HG02840 (cell line): ENCODE results near the gene ZNF385A.
"Not testable (repeated sequence)": the region's sequence is repeated elsewhere in the genome, so short reads cannot be mapped to it uniquely, and the experiment has no call there.

ENCODE experiments used
- ATAC-seq: cut with Tn5 transposase; IDR thresholded peaks from one replicate; pipeline ENCODE4 v1.9.1; 2021; ENCODE audit warnings: mild to moderate bottlenecking, moderate library complexity, moderate number of reproducible peaks; ENCODE audit not compliant: unreplicated experiment, low FRiP score

ZNF385A gene

GRCh38 chr12:54358945-54359761 lies 25.4 kb downstream of the ZNF385A start:
- ATAC-seq: peak; percentile 99

DNA sequence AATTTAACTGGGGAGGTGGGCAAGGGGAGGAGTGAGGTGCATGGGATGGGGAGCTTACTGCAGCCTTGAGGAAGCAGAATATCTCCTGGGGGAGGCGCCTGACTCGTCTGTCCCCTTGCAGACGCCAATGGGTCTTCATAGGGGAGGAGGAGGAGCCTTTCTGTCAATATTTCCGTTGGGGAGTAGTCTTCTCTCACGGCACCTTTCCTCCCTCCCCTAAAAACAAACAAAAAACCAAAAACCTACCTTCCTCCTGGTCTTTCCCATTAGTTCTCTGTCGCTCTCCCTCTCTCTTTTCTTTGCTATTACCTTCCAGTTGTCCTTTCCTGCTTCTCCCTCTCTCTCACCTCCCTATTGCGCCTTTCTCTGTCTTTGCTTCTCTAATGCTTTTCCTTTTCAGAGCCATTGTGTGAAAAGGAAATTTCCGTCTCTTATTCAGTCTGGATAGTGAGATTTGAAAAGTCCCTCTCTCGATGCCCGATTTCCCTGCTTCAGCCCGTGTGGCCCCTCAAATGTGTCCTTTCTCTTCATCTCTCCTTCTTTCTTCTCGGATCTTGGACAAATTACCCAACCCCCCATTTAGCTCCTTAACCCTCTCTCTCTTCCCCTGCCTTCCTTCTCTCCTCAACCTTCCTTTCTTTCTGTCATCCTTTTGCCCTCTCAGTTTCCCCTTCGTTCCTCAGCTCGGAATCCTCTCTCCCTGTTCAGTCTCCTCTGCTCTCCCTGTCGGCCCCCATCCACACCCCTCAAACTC lies 26.2 kb downstream of the ZNF385A start:
- ATAC-seq: no peak

DNA sequence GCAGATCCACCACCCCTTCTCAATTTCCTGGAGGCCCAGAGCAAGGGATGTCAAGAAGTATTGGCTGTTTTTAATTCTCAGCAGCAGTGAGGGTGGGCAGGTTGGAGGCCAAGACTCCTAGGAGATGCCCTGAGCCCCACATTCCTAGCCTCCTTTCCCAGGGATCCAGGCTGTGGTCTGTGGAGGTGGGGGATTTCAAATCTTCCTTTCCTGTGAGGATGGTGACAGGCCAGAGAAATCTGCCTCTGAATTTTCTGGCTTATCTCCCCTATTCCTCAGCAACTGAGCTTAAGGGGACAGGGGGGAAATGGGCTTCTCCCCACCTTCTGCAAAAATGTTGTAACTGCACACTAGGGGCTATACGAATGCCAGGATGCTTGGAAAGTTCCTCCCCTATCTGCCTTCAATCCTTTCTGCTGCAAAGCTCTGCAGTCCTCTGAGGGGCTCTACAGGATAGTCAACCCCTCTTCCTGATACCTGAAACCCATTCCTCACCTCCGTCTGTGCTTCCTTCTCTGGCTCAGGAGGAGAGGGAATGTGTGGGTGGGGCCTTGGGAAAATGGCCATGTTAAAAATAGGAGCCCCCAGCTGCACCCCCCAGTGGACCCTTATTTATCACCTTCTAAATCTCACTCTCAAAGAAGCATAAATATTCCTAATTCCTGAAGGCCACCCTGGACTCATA lies 26.9 kb downstream of the ZNF385A start:
- no peak for ATAC-seq

DNA sequence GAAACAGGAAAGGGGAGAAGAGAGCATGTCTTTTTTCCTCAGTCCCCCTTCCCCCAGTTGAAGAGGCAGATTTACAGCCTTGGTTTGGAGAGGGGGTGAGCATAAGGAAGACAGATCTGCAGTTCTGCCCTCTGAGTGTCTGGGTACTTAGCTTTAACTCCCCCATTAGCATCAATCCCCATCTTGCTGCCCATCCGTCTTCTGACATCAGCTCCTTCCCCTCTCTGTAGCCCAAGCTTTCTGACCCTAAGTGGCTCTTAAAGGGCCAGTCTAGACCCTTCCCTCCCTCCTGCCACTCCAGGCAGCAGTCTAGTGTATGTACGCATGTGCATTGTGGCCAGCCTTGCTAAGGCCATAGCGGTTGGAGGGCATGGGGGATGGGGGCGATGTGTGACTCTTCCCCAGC lies 27.6 kb downstream of the ZNF385A start:
- ATAC-seq: no peak

- ATAC-seq: no peak
Observed at GRCh38 chr12:54356228-54356627, 28.3 kb downstream of the ZNF385A start.

GRCh38 chr12:54355104-54355815 lies 29.3 kb downstream of the ZNF385A start:
- no peak for ATAC-seq

GRCh38 chr12:54354271-54354670 lies 30.3 kb downstream of the ZNF385A start:
- not testable (repeated sequence) for ATAC-seq

DNA sequence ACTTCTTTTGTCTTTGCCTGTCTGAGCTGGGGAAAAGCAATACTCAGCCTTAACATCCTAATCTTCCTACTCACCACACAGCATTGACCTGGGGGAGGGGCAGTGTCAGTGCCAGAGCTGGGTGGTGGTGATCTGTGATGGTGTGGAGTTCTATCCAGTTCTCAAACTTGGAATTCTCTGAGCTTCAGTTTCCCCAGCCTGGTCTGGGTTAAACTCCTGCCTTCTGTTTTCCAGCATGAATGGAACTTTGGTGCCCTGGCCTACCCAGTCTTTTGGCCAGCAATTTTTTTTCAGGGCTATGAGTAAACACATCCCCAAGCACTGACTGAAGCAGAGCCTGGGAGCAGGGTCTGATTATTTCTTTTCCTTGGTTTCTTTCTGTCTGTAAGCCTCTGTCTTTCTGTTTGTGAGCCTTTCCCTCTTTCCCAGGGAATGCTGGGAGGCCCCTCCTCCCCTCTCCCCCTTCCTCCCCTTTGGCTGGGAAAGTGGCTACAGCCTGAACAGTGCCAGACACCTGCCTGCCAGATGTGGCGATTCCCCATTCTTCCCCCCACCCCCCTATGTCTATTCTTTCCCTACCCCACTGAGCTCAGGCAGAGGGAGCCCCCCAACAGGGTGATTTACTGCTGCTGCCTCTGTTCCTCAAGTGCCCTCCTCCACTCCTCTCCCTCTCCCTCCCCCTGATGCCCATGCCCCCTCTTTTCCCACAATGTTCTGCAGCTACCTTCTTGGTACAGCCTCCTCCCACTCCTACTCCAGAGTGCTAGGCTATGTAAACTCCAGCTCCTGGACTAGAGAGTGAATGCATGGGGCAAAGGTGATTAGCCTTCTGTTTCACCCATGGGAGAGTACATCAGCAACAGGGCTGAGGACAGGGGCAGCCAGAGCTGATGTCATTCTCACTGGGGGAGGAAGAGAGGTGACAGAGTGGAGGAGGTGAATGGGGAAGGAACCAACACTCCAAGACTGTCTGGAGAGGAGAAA lies 31.4 kb downstream of the ZNF385A start:
- ATAC-seq: no peak

- no peak for ATAC-seq
Observed at GRCh38 chr12:54352022-54352531, 32.5 kb downstream of the ZNF385A start.

DNA sequence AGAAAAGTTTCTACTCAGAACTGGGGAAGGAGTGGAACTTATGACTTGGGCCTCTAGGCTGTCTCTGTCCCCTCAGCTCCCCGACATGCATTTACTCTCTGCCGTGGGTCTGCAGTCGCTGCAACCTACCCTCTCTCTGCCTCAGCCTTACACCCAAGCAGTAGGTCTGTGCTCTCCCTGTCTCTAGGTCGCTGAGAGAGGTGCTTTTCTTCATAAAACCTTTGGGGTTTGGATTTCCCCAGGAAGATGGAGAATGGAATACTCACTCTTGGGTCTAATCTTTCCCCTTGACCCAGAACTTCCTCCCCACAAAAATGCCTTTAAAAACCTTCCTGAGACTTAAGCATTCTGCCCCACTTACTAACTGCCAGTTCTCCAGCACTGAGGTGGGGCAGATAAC lies 33.2 kb downstream of the ZNF385A start:
- no peak for ATAC-seq

DNA sequence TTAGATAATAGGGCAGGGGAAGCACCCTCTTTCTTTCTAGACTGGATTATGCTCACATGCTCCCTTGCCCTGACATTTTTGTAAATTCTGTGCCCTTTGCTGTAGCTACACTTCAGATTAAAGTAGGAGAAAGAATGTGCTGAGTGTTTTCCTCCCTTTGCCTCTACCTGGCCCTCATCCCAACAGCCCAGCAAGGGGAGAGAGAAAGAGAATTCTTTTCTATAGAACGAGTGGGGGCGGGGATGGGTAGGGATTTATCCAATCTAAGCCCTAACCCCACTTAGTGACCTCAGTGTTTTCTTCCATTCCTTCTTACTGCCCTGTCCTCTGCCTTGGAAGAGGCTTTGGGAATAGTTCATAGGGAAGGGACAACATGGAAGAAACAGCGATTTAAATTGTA lies 33.8 kb downstream of the ZNF385A start:
- ATAC-seq: no peak

GRCh38 chr12:54349679-54350078 lies 34.9 kb downstream of the ZNF385A start:
- ATAC-seq: no peak

DNA sequence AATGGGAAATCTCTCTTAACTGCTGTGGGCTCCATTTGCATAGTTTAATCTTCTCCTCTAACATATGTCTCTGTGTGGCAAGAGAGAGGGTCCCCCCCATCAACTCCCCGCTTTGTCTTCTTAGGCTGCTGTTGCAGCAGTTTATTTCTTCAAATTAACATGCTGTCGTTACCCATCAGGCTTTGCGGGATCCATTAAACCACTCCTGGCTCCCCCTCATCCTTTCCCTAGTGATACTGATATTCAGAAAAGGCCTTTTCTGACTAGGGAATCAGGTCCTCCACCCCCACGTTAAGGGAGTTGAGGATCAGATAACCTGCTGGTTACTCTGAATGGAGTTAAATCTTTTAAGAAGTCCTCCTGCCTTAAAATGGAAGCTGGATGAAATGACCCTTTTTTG lies 35.5 kb downstream of the ZNF385A start:
- no peak for ATAC-seq

DNA sequence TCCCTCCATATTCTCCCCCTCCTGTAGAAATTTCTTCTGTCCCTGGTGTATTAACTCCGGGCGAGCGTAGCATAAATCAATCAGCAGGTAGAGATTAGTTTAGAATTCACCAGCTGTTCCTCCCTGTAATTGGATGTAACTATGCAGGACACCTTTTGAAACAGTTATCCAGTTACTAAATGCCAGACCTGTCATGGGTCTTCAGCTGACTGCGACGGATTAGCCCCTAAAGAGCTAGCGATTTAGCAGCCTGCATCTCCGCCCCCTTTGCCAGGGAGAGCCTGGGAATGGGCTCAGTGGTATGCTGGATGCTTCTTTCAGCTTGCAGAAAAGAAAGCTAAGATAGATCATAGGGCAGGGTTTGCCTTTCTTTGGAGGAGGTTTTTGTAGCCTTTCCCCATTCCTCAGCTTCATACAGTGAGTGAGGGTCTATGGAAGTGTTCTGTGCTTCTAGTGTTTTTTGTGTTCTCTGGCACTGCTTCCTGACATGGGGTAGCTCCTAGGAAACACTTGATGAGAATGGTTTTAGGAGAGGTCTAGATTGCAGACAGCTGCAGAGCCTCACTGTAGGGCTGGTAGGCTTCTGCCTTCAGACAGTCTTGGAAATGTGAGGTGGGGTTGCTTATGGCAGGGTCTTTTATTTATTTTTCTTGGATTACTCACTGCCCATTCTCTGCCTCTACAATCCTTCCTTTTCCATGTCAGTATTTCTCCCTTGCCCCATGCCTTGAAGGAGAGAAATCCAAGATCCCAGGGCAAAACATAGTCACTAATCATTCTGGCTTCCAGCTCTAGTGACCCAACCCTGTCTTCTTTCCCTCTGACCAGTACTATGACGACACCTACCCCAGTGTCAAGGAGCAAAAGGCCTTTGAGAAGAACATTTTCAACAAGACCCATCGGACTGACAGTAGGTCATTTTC lies 42.9 kb downstream of the ZNF385A start:
- ATAC-seq: no peak

GRCh38 chr12:54340846-54341245 lies 43.7 kb downstream of the ZNF385A start:
- no peak for ATAC-seq

GRCh38 chr12:54338698-54339296 lies 45.7 kb downstream of the ZNF385A start:
- no peak for ATAC-seq

- no peak for ATAC-seq
Observed at GRCh38 chr12:54337854-54338650, 46.5 kb downstream of the ZNF385A start.
